ENCODE results near the gene RCAN2. TPM values are rescaled to one million over a fixed set of nuclear protein-coding genes. Genes with fewer than 3 reads are reported as not detected.

RCAN2 gene
- total RNA-seq, 1 experiment from 2014 or later = not detected

- Mint-ChIP-seq H3K9me3 (ENCODE audit: unreplicated experiment) (no peaks in the 10 kb centered on the region), H3K27me3 (ENCODE audit: insufficient read depth, unreplicated experiment) (peaks cover 12% of the 10 kb centered on the region), H3K4me1 (ENCODE audit: low read depth, unreplicated experiment) (no peaks in the 10 kb centered on the region), H3K36me3 (ENCODE audit: insufficient read depth, unreplicated experiment) (no peaks in the 10 kb centered on the region), H3K27ac (ENCODE audit: unreplicated experiment) (no peak overlapping the region), H3K4me3 (ENCODE audit: unreplicated experiment) (no peak overlapping the region)
- Histone ChIP-seq H3K4me1 (no peaks in the 10 kb centered on the region), H3K27me3 (replicated peaks; ENCODE audit: control insufficient read depth, insufficient read depth, low read length) (0 out of 2 replicates have a peak, but pooled peaks cover 2% of the 10 kb centered on the region), H3K9me3 (no peaks in the 10 kb centered on the region), H3K4me3 (ENCODE audit: low read depth, low read length) (no peak overlapping the region), H3K36me3 (ENCODE audit: control insufficient read depth, insufficient read depth, low read length) (no peaks in the 10 kb centered on the region)
- no peak for TF ChIP-seq CTCF (IDR thresholded peaks at IDR 0.05; ENCODE audit: insufficient read depth in 1 of 2, low read depth in 1 of 2, low read length in 1 of 2, severe bottlenecking in 1 of 2, unreplicated experiment in 1 of 2)
- BruUV-seq (replicated peaks) = no TSS peak
- ChIA-PET CTCF (no interaction called here), POLR2A (no interaction called here)
- intact Hi-C loops (cut with micrococcal nuclease; ENCODE audit: unreplicated experiment) = no loop called here
- no peak for DNase-seq
Measured at GRCh38 chr6:46323312-46323965, 167.8 kb downstream of the RCAN2 start.

- CTCF ChIA-PET = no interaction called here
- no peaks in the 10 kb centered on the region for H3K4me1 ChIP-seq
- intact Hi-C loops (cut with micrococcal nuclease; ENCODE audit: unreplicated experiment) = no loop called here
- TF ChIP-seq CTCF (IDR thresholded peaks at IDR 0.05; ENCODE audit: insufficient read depth in 1 of 2, low read depth in 1 of 2, low read length in 1 of 2, severe bottlenecking in 1 of 2, unreplicated experiment in 1 of 2) = no peak
- H3K9me3 ChIP-seq = no peaks in the 10 kb centered on the region
- H3K36me3 ChIP-seq (ENCODE audit: control insufficient read depth, insufficient read depth, low read length) = no peaks in the 10 kb centered on the region
- Mint-ChIP-seq H3K27ac (ENCODE audit: unreplicated experiment) (no peak overlapping the region), H3K27me3 (ENCODE audit: insufficient read depth, unreplicated experiment) (no peaks in the 10 kb centered on the region), H3K9me3 (ENCODE audit: unreplicated experiment) (no peaks in the 10 kb centered on the region), H3K4me1 (ENCODE audit: low read depth, unreplicated experiment) (no peaks in the 10 kb centered on the region), H3K36me3 (ENCODE audit: insufficient read depth, unreplicated experiment) (no peaks in the 10 kb centered on the region), H3K4me3 (ENCODE audit: unreplicated experiment) (no peak overlapping the region)
- no peak for DNase-seq
- POLR2A ChIA-PET = no interaction called here
- H3K27me3 ChIP-seq (replicated peaks; ENCODE audit: control insufficient read depth, insufficient read depth, low read length) = no peaks in the 10 kb centered on the region
- no TSS peak for BruUV-seq (replicated peaks)
- H3K4me3 ChIP-seq (ENCODE audit: low read depth, low read length) = no peak overlapping the region
Measured at GRCh38 chr6:46320505-46320904, 170.7 kb downstream of the RCAN2 start.

GRCh38 chr6:46315589-46315988 is 175.7 kb downstream of the RCAN2 start:
- no peaks in the 10 kb centered on the region for H3K9me3 ChIP-seq
- DNase-seq = no peak
- no TSS peak for BruUV-seq (replicated peaks)
- intact Hi-C loops (cut with micrococcal nuclease; ENCODE audit: unreplicated experiment) = no loop called here
- no peaks in the 10 kb centered on the region for H3K4me1 ChIP-seq
- ChIA-PET POLR2A (no interaction called here), CTCF (no interaction called here)
- no peaks in the 10 kb centered on the region for H3K27me3 ChIP-seq (replicated peaks; ENCODE audit: control insufficient read depth, insufficient read depth, low read length)
- Mint-ChIP-seq H3K27me3 (ENCODE audit: insufficient read depth, unreplicated experiment) (peaks cover 4% of the 10 kb centered on the region), H3K36me3 (ENCODE audit: insufficient read depth, unreplicated experiment) (no peaks in the 10 kb centered on the region), H3K4me1 (ENCODE audit: low read depth, unreplicated experiment) (no peaks in the 10 kb centered on the region), H3K9me3 (ENCODE audit: unreplicated experiment) (no peaks in the 10 kb centered on the region), H3K4me3 (ENCODE audit: unreplicated experiment) (no peak overlapping the region), H3K27ac (ENCODE audit: unreplicated experiment) (no peak overlapping the region)
- no peak overlapping the region for H3K4me3 ChIP-seq (ENCODE audit: low read depth, low read length)
- TF ChIP-seq CTCF (IDR thresholded peaks at IDR 0.05; ENCODE audit: insufficient read depth in 1 of 2, low read depth in 1 of 2, low read length in 1 of 2, severe bottlenecking in 1 of 2, unreplicated experiment in 1 of 2) = no peak
- H3K36me3 ChIP-seq (ENCODE audit: control insufficient read depth, insufficient read depth, low read length) = no peaks in the 10 kb centered on the region

All from Caco-2 (cell line).